OCI-LY7 (cell line): ENCODE measurements around the gene NEMP2. TPM values are rescaled to one million over a fixed set of nuclear protein-coding genes. Genes with fewer than 3 reads are reported as not detected.

Experiments
- BruUV-seq: library from RNA; stranded (reverse); fragments of 400-500 nt; replicated peaks from 2 replicates; lab custom pipeline; 2021; lab: Mats Ljungman, UMichigan
- CTCF ChIA-PET: fragments of 300-600 bp; sonication (Branson Sonifier 250); formaldehyde crosslinking; loops from one replicate; lab custom pipeline; 2022; ENCODE audit warnings: antibody characterized with exemption; ENCODE audit not compliant: unreplicated experiment; lab: Charles Lee
- POLR2A ChIA-PET: fragments of 300-600 bp; sonication (Branson Sonifier 250); formaldehyde crosslinking; loops from one replicate; lab custom pipeline; 2022; ENCODE audit warnings: antibody characterized with exemption; lab: Charles Lee
- DNase-seq: peaks from one replicate; pipeline ENCODE4 v3.0.0-alpha.2; 2015; ENCODE audit warnings: low spot score
- H2AFZ ChIP-seq: fragments of 200-600 bp; sonication (generic), shearing (Covaris generic); 2 replicates; pipeline ENCODE4 v1.6.1; 2014; ENCODE audit warnings: mild to moderate bottlenecking, antibody characterized with exemption, low read length, moderate library complexity
- H3K27ac ChIP-seq: fragments of 200-600 bp; sonication (generic); 2 replicates; pipeline ENCODE4 v1.5.1; 2014; ENCODE audit warnings: mixed run types, low read depth, mild to moderate bottlenecking, moderate library complexity, low read length, inconsistent platforms; ENCODE audit not compliant: poor library complexity, severe bottlenecking
- H3K36me3 ChIP-seq: fragments of 200-600 bp; sonication (generic); 2 replicates; pipeline ENCODE4 v1.6.1; 2014; ENCODE audit warnings: mild to moderate bottlenecking, antibody characterized with exemption, low read length, moderate library complexity, mixed read lengths; ENCODE audit not compliant: insufficient read depth
- H3K4me1 ChIP-seq: fragments of 200-600 bp; sonication (generic); 2 replicates; pipeline ENCODE4 v1.5.1; 2014; ENCODE audit warnings: mild to moderate bottlenecking, low read length; ENCODE audit not compliant: insufficient read depth, poor library complexity, severe bottlenecking
- H3K4me2 ChIP-seq: fragments of 200-600 bp; sonication (generic); 2 replicates; pipeline ENCODE4 v1.6.1; 2014; ENCODE audit warnings: mild to moderate bottlenecking, low read length
- H3K4me3 ChIP-seq: fragments of 200-600 bp; sonication (generic); 2 replicates; pipeline ENCODE4 v1.5.1; 2014; ENCODE audit warnings: mild to moderate bottlenecking, low read depth, low read length; ENCODE audit not compliant: poor library complexity, severe bottlenecking
- H3K79me2 ChIP-seq: fragments of 200-600 bp; sonication (generic); 2 replicates; pipeline ENCODE4 v1.6.1; 2016; ENCODE audit warnings: low read depth, mild to moderate bottlenecking, low read length, moderate library complexity, mixed read lengths; ENCODE audit not compliant: insufficient read depth
- H3K9me2 ChIP-seq: fragments of 200-600 bp; sonication (generic); 2 replicates; pipeline ENCODE4 v1.6.1; 2016; ENCODE audit warnings: mild to moderate bottlenecking, low read length, mixed read lengths; ENCODE audit not compliant: insufficient read depth
- H3K9me3 ChIP-seq: fragments of 200-600 bp; sonication (generic); 2 replicates; pipeline ENCODE4 v1.6.1; 2014; ENCODE audit warnings: mild to moderate bottlenecking, mixed run types, low read length, mixed read lengths
- H4K20me1 ChIP-seq: fragments of 200-600 bp; sonication (generic); 2 replicates; pipeline ENCODE4 v1.6.1; 2014; ENCODE audit warnings: mild to moderate bottlenecking, antibody characterized with exemption, low read length, moderate library complexity, mixed read lengths; ENCODE audit not compliant: insufficient read depth
- EZH2phosphoT487 ChIP-seq: fragments of 200-600 bp; sonication (generic); IDR thresholded peaks from 2 replicates; pipeline ENCODE4 v1.6.1; 2018; ENCODE audit warnings: low read depth, borderline replicate concordance, mild to moderate bottlenecking, mixed run types, antibody characterized with exemption, low read length, moderate library complexity, mixed read lengths
- intact Hi-C: fragments of 100-400 bp; cut with micrococcal nuclease; formaldehyde crosslinking; loops from one replicate; pipeline ENCODE4 v1.10.0; 2022; ENCODE audit not compliant: unreplicated experiment
- total RNA-seq, 2 experiments: library from RNA; depleted of rRNA in 1 of 2; stranded (reverse); fragments of >200 nt in 1 of 2; shearing (Covaris generic) in 1 of 2; gene quantifications; 2 replicates each; pipeline ENCODE4 v1.2.3, GENCODE V29; 2014 to 2022
- TF ChIP-seq, protein P1 (sequence below): fragments of 200-600 bp; sonication (generic); conservative IDR thresholded peaks from 2 replicates; pipeline ENCODE4 v1.5.1; 2014; ENCODE audit warnings: mild to moderate bottlenecking, antibody characterized with exemption, low read length, moderate library complexity, mixed read lengths

NEMP2 gene
- total RNA-seq, 2 experiments from 2014 or later = 5.6 to 18.5 TPM

- H3K36me3 ChIP-seq = peaks cover 10% of the 10 kb centered on the region
- H3K4me3 ChIP-seq = no peak overlapping the region
- H3K79me2 ChIP-seq = peaks cover 12% of the 10 kb centered on the region; the same call in 1 of the 2 replicates
- no peak for DNase-seq
- H4K20me1 ChIP-seq = no peaks in the 10 kb centered on the region
- CTCF ChIA-PET = no interaction called here
- no peak for TF ChIP-seq EZH2phosphoT487
- TF ChIP-seq, protein P1, sequence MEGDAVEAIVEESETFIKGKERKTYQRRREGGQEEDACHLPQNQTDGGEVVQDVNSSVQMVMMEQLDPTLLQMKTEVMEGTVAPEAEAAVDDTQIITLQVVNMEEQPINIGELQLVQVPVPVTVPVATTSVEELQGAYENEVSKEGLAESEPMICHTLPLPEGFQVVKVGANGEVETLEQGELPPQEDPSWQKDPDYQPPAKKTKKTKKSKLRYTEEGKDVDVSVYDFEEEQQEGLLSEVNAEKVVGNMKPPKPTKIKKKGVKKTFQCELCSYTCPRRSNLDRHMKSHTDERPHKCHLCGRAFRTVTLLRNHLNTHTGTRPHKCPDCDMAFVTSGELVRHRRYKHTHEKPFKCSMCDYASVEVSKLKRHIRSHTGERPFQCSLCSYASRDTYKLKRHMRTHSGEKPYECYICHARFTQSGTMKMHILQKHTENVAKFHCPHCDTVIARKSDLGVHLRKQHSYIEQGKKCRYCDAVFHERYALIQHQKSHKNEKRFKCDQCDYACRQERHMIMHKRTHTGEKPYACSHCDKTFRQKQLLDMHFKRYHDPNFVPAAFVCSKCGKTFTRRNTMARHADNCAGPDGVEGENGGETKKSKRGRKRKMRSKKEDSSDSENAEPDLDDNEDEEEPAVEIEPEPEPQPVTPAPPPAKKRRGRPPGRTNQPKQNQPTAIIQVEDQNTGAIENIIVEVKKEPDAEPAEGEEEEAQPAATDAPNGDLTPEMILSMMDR = no peak
- BruUV-seq = no TSS peak
- no peaks in the 10 kb centered on the region for H3K9me2 ChIP-seq
- peak overlapping the region; percentile 65 for H3K4me2 ChIP-seq
- POLR2A ChIA-PET = interaction anchor here (0.6 to 2.1 kb wide), 5 partner anchors 7 to 57 kb away, joined by 3 to 5 read pairs (median 4); no protein-coding TSS in a partner anchor
- intact Hi-C loops = loop anchor here (5.0 kb wide), 1 partner anchor 65 kb away; the partner anchor contains the start of gene NEMP2
- H2AFZ ChIP-seq = no peak overlapping the region
- peak overlapping the region; percentile 65 for H3K27ac ChIP-seq
- peaks cover 68% of the 10 kb centered on the region for H3K4me1 ChIP-seq
- H3K9me3 ChIP-seq = no peaks in the 10 kb centered on the region
Measured at GRCh38 chr2:190466819-190467446, 67.6 kb downstream of the NEMP2 start.

GRCh38 chr2:190465060-190465459 lies 69.5 kb downstream of the NEMP2 start:
- no peaks in the 10 kb centered on the region for H4K20me1 ChIP-seq
- H3K4me2 ChIP-seq = peak overlapping the region; percentile 72
- CTCF ChIA-PET = no interaction called here
- DNase-seq = peak; percentile 22
- no peaks in the 10 kb centered on the region for H3K9me2 ChIP-seq
- H2AFZ ChIP-seq = 0 out of 2 replicates have a peak overlapping the region, but pooled peaks have one; percentile 5
- H3K36me3 ChIP-seq = peaks cover 2% of the 10 kb centered on the region
- TF ChIP-seq, protein P1 = no peak
- no peak for TF ChIP-seq EZH2phosphoT487
- POLR2A ChIA-PET = interaction anchor here (0.7 kb wide), 1 partner anchor 196 kb away, joined by 3 read pairs; no protein-coding TSS in a partner anchor
- H3K4me1 ChIP-seq = peaks cover 63% of the 10 kb centered on the region
- H3K79me2 ChIP-seq = peaks cover 12% of the 10 kb centered on the region; the same call in 1 of the 2 replicates
- H3K4me3 ChIP-seq = peak overlapping the region; percentile 27
- H3K9me3 ChIP-seq = no peaks in the 10 kb centered on the region
- H3K27ac ChIP-seq = peak overlapping the region; percentile 55
- no TSS peak for BruUV-seq
- intact Hi-C loops = loop anchor here (5.0 kb wide), 1 partner anchor 67 kb away; the partner anchor contains the start of gene NEMP2

- no peaks in the 10 kb centered on the region for H3K9me2 ChIP-seq
- intact Hi-C loops = no loop called here
- H3K36me3 ChIP-seq = no peaks in the 10 kb centered on the region
- H3K4me1 ChIP-seq = peaks cover 39% of the 10 kb centered on the region
- no peak for TF ChIP-seq EZH2phosphoT487
- TF ChIP-seq, protein P1 = no peak
- ChIA-PET CTCF (no interaction called here), POLR2A (interaction anchor here (1.8 kb wide), 1 partner anchor 71 kb away, joined by 4 read pairs; the partner anchor contains the start of gene NEMP2)
- H3K4me2 ChIP-seq = no peak overlapping the region
- H2AFZ ChIP-seq = no peak overlapping the region
- H3K4me3 ChIP-seq = no peak overlapping the region
- DNase-seq = no peak
- H3K79me2 ChIP-seq = 0 out of 2 replicates have a peak, but pooled peaks cover 8% of the 10 kb centered on the region
- no peaks in the 10 kb centered on the region for H4K20me1 ChIP-seq
- H3K27ac ChIP-seq = no peak overlapping the region
- BruUV-seq = no TSS peak
- no peaks in the 10 kb centered on the region for H3K9me3 ChIP-seq
Measured at GRCh38 chr2:190462611-190463010, 71.9 kb downstream of the NEMP2 start.
